ENCODE results near the gene PDZD2. TPM values are rescaled to one million over a fixed set of nuclear protein-coding genes. Genes with fewer than 3 reads are reported as not detected.

Gene PDZD2
- total RNA-seq, 4 donors from 2014 or later: 107 to 195 (median 123) TPM

DNA sequence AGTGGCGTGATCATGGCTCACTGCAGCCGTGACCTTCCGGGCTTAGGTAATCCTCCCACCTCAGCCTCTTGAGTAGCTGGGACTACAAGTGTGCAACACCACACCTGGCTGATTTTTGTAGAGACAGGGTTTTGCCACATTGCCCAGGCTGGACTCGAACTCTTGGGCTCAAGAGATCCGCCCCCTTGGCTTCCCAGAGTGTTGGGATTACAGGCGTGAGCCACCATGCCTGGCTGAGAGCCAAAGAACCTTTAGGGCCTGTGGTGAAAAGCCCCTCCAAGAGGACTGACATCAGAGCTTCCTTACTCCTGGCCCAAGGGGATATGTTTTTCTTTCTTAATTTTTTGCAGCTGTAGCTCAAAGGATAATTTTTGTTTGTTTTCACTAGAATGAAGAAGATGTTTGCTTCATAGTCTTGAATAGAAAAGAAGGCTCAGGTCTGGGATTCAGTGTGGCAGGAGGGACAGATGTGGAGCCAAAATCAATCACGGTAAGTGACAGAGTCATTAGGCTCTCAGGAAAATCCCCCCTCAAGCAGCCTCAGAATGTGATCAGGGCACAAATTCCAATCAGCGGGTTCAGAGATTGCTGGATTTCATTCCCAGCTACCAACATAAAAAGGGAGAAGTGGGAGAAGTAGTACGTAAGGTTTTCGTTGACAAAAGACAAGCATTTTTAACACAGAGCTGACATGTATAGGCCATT, 458.1 kb downstream of the PDZD2 start:
- TF ChIP-seq POLR2A (IDR thresholded peaks at IDR 0.05) (no peak), POLR2AphosphoS5 (IDR thresholded peaks at IDR 0.05) (no peak), EP300 (IDR thresholded peaks at IDR 0.05) (no peak)
- TF ChIP-seq, protein P1, sequence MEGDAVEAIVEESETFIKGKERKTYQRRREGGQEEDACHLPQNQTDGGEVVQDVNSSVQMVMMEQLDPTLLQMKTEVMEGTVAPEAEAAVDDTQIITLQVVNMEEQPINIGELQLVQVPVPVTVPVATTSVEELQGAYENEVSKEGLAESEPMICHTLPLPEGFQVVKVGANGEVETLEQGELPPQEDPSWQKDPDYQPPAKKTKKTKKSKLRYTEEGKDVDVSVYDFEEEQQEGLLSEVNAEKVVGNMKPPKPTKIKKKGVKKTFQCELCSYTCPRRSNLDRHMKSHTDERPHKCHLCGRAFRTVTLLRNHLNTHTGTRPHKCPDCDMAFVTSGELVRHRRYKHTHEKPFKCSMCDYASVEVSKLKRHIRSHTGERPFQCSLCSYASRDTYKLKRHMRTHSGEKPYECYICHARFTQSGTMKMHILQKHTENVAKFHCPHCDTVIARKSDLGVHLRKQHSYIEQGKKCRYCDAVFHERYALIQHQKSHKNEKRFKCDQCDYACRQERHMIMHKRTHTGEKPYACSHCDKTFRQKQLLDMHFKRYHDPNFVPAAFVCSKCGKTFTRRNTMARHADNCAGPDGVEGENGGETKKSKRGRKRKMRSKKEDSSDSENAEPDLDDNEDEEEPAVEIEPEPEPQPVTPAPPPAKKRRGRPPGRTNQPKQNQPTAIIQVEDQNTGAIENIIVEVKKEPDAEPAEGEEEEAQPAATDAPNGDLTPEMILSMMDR (IDR thresholded peaks at IDR 0.05): no peak
- H3K4me1 ChIP-seq: peaks cover 3% of the 10 kb centered on the region
- no peaks in the 10 kb centered on the region for H3K27me3 ChIP-seq
- WGBS: 83% methylated on average over 10 of the region's 10 CpGs
- H3K36me3 ChIP-seq: peaks cover 48% of the 10 kb centered on the region
- no peak for DNase-seq (ENCODE audit: low spot score in 2 of 2)
- H3K4me3 ChIP-seq: no peak overlapping the region
- H3K9me3 ChIP-seq: no peaks in the 10 kb centered on the region
- no peak overlapping the region for H3K27ac ChIP-seq

DNA sequence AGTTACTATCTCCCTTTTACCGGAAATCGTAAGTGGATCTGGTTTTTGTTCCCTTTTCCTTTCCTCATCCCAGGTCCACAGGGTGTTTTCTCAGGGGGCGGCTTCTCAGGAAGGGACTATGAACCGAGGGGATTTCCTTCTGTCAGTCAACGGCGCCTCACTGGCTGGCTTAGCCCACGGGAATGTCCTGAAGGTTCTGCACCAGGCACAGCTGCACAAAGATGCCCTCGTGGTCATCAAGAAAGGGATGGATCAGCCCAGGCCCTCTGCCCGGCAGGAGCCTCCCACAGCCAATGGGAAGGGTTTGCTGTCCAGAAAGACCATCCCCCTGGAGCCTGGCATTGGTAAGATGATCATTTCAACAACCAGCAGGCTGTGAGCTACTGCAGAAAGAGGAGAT, 459.4 kb downstream of the PDZD2 start:
- peaks cover 52% of the 10 kb centered on the region for H3K36me3 ChIP-seq
- H3K27ac ChIP-seq: no peak overlapping the region
- no peaks in the 10 kb centered on the region for H3K9me3 ChIP-seq
- H3K27me3 ChIP-seq: no peaks in the 10 kb centered on the region
- TF ChIP-seq POLR2A (IDR thresholded peaks at IDR 0.05): no peak
- TF ChIP-seq POLR2AphosphoS5 (IDR thresholded peaks at IDR 0.05): no peak
- TF ChIP-seq, protein P1 (IDR thresholded peaks at IDR 0.05): no peak
- TF ChIP-seq EP300 (IDR thresholded peaks at IDR 0.05): no peak
- 63% methylated on average over 9 of the region's 9 CpGs for WGBS
- no peak for DNase-seq (ENCODE audit: low spot score in 2 of 2)
- no peak overlapping the region for H3K4me3 ChIP-seq
- H3K4me1 ChIP-seq: no peaks in the 10 kb centered on the region

DNA sequence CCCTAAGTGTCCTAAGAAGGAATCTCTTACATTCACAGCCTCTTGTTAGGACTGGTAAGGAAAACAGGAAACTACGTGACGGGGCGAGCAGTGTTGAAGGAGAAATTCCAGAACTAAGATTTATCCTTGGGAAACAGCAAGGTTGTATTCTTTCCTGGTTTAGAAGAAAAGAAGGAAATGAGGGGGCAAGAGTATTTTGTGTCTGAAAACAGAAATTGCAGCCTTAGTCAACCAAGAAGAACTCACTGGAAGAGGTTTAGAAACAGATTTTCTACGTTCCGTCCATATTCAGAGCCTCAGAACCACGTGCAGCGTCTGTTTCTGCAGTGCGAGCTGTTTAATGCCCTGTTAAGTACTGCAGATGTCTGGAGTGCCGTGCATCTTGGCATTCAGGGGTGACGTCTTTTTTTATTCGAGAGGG, 460.0 kb downstream of the PDZD2 start:
- Histone ChIP-seq H3K4me1 (no peaks in the 10 kb centered on the region), H3K27ac (no peak overlapping the region), H3K4me3 (no peak overlapping the region), H3K9me3 (no peaks in the 10 kb centered on the region), H3K36me3 (peaks cover 52% of the 10 kb centered on the region), H3K27me3 (no peaks in the 10 kb centered on the region)
- no peak for DNase-seq (ENCODE audit: low spot score in 2 of 2)
- 80% methylated on average over 11 of the region's 11 CpGs for WGBS
- TF ChIP-seq EP300 (IDR thresholded peaks at IDR 0.05) (no peak), POLR2A (IDR thresholded peaks at IDR 0.05) (no peak), POLR2AphosphoS5 (IDR thresholded peaks at IDR 0.05) (no peak)
- TF ChIP-seq, protein P1 (IDR thresholded peaks at IDR 0.05): no peak

GRCh38 chr5:32099486-32100035, 460.6 kb downstream of the PDZD2 start:
- DNase-seq (ENCODE audit: low spot score in 2 of 2): no peak
- Histone ChIP-seq H3K4me1 (no peaks in the 10 kb centered on the region), H3K36me3 (peaks cover 56% of the 10 kb centered on the region)

GRCh38 chr5:32100230-32100629, 461.3 kb downstream of the PDZD2 start:
- Histone ChIP-seq H3K4me3 (no peak overlapping the region), H3K27ac (no peak overlapping the region), H3K36me3 (peaks cover 55% of the 10 kb centered on the region), H3K27me3 (no peaks in the 10 kb centered on the region), H3K9me3 (no peaks in the 10 kb centered on the region), H3K4me1 (no peaks in the 10 kb centered on the region)
- WGBS: 68% methylated on average over 5 of the region's 6 CpGs
- TF ChIP-seq POLR2A (IDR thresholded peaks at IDR 0.05) (no peak), EP300 (IDR thresholded peaks at IDR 0.05) (no peak), POLR2AphosphoS5 (IDR thresholded peaks at IDR 0.05) (no peak)
- TF ChIP-seq, protein P1 (IDR thresholded peaks at IDR 0.05): no peak
- DNase-seq (ENCODE audit: low spot score in 2 of 2): no peak

More at GRCh38 chr5:32099486-32100035, 460.6 kb downstream of the PDZD2 start:
- Histone ChIP-seq H3K27me3 (no peaks in the 10 kb centered on the region), H3K9me3 (no peaks in the 10 kb centered on the region), H3K4me3 (no peak overlapping the region), H3K27ac (no peak overlapping the region)
- no peak for TF ChIP-seq EP300 (IDR thresholded peaks at IDR 0.05)
- TF ChIP-seq POLR2AphosphoS5 (IDR thresholded peaks at IDR 0.05): no peak
- TF ChIP-seq, protein P1 (IDR thresholded peaks at IDR 0.05): no peak
- no peak for TF ChIP-seq POLR2A (IDR thresholded peaks at IDR 0.05)
- 84% methylated on average over 7 of the region's 9 CpGs for WGBS

All from suprapubic skin (tissue), 4 donors.